Transverse colon (tissue), 4 donors: Measurements from ENCODE around the gene DTX1.

ENCODE experiments used
- EP300 ChIP-seq: sonication (generic); formaldehyde crosslinking; IDR thresholded peaks from one replicate; pipeline ENCODE4 v1.6.1; 2017; ENCODE audit warnings: antibody characterized with exemption, low read depth
- POLR2A ChIP-seq: fragments of 450-650 bp; IDR thresholded peaks from one replicate; pipeline ENCODE4 v1.6.1; 2016; ENCODE audit warnings: antibody characterized with exemption, mild to moderate bottlenecking, moderate library complexity
- POLR2AphosphoS5 ChIP-seq, 3 donors: sonication (generic); formaldehyde crosslinking; IDR thresholded peaks; one replicate each; pipeline ENCODE4 v1.6.1; 2016; ENCODE audit warnings: antibody characterized with exemption in 3 of 3
- TF ChIP-seq, protein P1 (sequence below), 5 experiments: fragments of 200-600 bp in 3 of 5; fragments of 450-650 bp in 2 of 5; sonication (generic) in 3 of 5; IDR thresholded peaks; 1 replicate in 2 of 5; 2 replicates in 3 of 5; pipeline ENCODE4 v1.5.1; 2016 to 2017; ENCODE audit warnings: antibody characterized with exemption in 5 of 5, inconsistent platforms in 3 of 5, mild to moderate bottlenecking in 2 of 5, moderate library complexity in 1 of 5

DNA sequence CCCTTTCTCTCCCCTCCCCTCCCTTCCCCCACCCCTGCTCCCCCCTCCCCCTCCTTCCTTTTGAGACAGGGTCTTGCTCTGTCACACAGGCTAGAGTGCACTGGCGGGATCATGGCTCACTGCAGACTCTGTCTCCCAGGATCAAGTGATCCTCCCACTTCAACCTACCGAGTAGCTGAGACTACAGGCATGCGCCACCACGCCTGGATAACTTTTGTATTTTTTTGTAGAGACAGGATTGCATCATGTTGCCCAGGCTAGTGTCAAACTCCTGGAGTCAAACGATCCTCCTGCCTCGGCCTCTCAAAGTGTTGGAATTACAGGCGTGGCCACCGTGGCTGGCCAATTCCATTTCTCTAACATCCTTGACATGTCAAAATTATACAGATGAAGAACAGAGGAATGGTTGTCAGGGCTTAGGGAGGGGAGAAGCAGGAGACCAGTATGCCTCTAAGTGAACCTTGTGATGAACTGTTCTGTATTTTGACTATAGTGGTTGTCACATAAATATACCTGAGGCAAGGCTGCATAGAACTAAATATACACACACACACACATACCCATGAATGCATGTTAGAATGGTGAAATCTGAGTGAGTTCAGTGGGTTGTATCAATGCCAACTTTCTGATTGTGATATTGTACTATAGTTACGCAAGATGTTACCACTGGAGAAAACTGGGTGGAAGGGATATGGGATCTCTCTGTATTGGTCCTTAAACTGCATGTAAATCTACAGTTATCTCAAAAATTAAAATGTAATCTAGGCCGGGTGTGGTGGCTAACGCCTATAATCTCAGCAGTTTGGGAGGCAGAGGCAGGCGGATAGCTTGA, 89.4 kb downstream of the DTX1 start:
- TF ChIP-seq POLR2AphosphoS5 (IDR thresholded peaks at IDR 0.05) (no peak), POLR2A (no peak), EP300 (no peak)
- TF ChIP-seq, protein P1, sequence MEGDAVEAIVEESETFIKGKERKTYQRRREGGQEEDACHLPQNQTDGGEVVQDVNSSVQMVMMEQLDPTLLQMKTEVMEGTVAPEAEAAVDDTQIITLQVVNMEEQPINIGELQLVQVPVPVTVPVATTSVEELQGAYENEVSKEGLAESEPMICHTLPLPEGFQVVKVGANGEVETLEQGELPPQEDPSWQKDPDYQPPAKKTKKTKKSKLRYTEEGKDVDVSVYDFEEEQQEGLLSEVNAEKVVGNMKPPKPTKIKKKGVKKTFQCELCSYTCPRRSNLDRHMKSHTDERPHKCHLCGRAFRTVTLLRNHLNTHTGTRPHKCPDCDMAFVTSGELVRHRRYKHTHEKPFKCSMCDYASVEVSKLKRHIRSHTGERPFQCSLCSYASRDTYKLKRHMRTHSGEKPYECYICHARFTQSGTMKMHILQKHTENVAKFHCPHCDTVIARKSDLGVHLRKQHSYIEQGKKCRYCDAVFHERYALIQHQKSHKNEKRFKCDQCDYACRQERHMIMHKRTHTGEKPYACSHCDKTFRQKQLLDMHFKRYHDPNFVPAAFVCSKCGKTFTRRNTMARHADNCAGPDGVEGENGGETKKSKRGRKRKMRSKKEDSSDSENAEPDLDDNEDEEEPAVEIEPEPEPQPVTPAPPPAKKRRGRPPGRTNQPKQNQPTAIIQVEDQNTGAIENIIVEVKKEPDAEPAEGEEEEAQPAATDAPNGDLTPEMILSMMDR (IDR thresholded peaks at IDR 0.05) = no peak
